SK-N-MC (cell line): Measurements from ENCODE around the gene PRR19.
"Not testable (repeated sequence)": the region's sequence is repeated elsewhere in the genome, so short reads cannot be mapped to it uniquely, and the experiment has no call there.

Source experiments
- DNase-seq: peaks from one replicate; pipeline ENCODE4 v3.0.0-alpha.2; 2011; ENCODE audit warnings: low read depth, low spot score
- H3K27ac ChIP-seq: fragments of 200-600 bp; sonication (generic); 2 replicates; pipeline ENCODE4 v1.5.1; 2016; ENCODE audit warnings: mixed run types
- H3K36me3 ChIP-seq: fragments of 200-600 bp; sonication (generic); 2 replicates; pipeline ENCODE4 v1.6.1; 2017; ENCODE audit warnings: antibody characterized with exemption, low read length, mixed read lengths; ENCODE audit not compliant: insufficient read depth
- H3K4me3 ChIP-seq: fragments of 200-600 bp; sonication (generic); 2 replicates; pipeline ENCODE4 v1.5.1; 2016
- H3K9ac ChIP-seq: fragments of 200-600 bp; sonication (generic); 2 replicates; pipeline ENCODE4 v1.8.0; 2017; ENCODE audit warnings: mixed run types, mixed read lengths; ENCODE audit not compliant: insufficient read length
- H3K9me3 ChIP-seq: fragments of 200-600 bp; sonication (generic); 2 replicates; pipeline ENCODE4 v1.6.1; 2017; ENCODE audit warnings: low read depth, mild to moderate bottlenecking, antibody characterized with exemption, low read length, moderate library complexity, mixed read lengths
- EZH2 ChIP-seq: fragments of 200-600 bp; sonication (generic); IDR thresholded peaks from one replicate; pipeline ENCODE4 v1.6.1; 2017; ENCODE audit warnings: antibody characterized with exemption
- FOXP2 ChIP-seq: optimal IDR thresholded peaks from 2 replicates; pipeline ENCODE3; 2011; ENCODE audit warnings: mild to moderate bottlenecking, moderate library complexity; ENCODE audit not compliant: insufficient read depth; ENCODE audit errors: extremely low read length, control extremely low read depth
- POLR2AphosphoS5 ChIP-seq: IDR thresholded peaks from 2 replicates; pipeline ENCODE4 v1.6.1; 2012; ENCODE audit warnings: mild to moderate bottlenecking, low read depth, low read length, borderline replicate concordance

The PRR19 gene

DNA sequence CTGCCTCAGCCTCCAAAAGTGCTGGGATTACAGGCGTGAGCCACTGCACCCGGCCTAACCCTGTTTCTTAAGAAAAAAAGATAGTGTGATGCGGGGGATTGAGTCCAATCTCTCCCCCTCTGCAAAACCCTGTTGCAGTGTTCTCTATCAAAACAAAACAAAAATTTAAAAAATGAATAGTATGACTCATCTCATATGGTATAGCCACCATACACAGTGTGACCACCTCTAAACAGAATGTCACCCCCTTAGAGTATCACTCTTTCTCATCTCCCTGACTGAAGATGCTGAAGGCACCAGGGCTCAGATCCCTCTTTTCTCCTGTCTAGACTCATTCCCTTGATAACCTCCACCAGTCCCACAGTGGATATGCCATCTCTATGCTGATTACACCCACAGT lies 40.2 kb upstream of the PRR19 start:
- TF ChIP-seq POLR2AphosphoS5 (no peak), EZH2 (no peak), FOXP2 (no peak)
- Histone ChIP-seq H3K4me3 (no peak overlapping the region), H3K9me3 (no peaks in the 10 kb centered on the region), H3K9ac (no peak overlapping the region), H3K27ac (no peak overlapping the region), H3K36me3 (no peaks in the 10 kb centered on the region)
- DNase-seq = no peak

DNA sequence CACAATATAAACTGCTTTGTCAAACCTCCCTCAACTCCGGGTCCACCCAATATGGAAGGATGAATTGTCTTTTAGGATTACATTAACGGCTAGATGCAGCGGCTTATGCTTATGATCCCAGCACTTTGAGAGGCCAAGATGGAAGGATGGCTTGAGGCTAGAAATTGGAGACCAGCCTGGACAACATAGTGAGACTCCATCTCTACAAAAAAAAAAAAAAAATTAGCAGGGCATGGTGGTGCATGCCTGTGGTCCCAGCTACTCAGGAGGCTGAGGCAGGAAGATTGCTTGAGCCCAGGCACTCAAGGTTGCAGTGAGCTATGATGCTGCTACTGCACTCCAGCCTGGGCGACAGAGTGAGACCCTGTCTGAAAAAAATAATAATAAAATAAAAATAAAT lies 35.8 kb upstream of the PRR19 start:
- H3K9ac ChIP-seq, H3K27ac ChIP-seq, DNase-seq, H3K36me3 ChIP-seq, H3K4me3 ChIP-seq, H3K9me3 ChIP-seq: not testable (repeated sequence)

DNA sequence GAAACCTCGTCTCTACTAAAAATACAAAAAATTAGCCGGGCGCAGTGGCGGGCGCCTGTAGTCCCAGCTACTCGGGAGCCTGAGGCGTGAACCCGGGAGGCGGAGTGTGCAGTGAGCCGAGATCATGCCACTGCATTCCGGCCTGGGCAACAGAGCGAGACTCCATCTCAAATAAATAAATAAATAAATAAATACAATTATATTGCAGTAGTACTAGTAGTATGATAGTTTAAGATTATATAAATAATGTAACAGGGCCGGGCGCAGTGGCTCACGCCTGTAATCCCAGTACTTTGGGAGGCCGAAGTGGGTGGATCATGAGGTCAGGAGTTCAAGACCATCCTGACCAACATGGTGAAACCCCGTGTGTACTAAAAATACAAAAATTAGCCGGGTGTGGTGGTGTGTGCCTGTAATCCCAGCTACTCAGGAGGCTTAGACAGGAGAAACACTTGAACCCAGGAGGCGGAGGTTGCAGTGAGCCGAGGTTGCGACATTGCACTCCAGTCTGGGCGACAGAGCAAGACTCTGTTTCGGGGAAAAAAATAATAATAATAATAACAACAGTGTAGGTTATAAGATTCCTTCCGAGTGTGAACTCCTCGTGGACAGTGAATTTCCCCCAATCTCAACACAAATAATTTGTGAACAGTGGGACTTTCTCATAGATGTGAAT lies 34.9 kb upstream of the PRR19 start:
- H3K36me3 ChIP-seq, H3K9me3 ChIP-seq, H3K27ac ChIP-seq, DNase-seq: not testable (repeated sequence)
- H3K4me3 ChIP-seq = peak overlapping the region; percentile 93
- peak overlapping the region; percentile 90 for H3K9ac ChIP-seq

DNA sequence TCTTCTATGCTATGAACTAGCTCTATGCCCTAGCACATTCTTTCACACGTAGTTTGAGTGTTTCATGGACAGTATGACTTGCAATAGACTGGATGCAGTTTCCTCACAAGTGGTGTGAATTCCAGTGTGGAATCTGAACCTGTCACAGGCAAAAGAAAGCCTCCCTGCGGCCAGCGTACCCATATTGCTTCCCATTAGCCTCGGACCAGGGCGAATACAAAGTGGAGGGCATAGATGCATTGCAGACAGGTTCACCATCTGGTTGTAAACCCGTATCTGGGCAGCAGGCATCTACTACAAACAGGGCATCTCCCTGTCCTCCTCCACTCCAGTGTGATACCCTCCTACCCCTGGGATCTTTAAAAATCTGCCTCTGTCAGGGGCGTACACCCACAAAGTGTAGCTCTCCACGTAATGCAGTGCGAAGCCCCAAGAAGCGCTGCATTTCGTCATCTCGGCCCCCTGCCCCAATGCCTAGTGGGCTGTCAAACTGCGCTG lies 34.2 kb upstream of the PRR19 start:
- peak overlapping the region; percentile 93 for H3K4me3 ChIP-seq
- DNase-seq = no peak
- TF ChIP-seq POLR2AphosphoS5 = no peak
- no peak for TF ChIP-seq EZH2
- no peak for TF ChIP-seq FOXP2
- no peaks in the 10 kb centered on the region for H3K9me3 ChIP-seq
- H3K9ac ChIP-seq = peak overlapping the region; percentile 90
- H3K36me3 ChIP-seq = no peaks in the 10 kb centered on the region; the same call in 1 of the 2 replicates
- H3K27ac ChIP-seq = peak overlapping the region; percentile 70

DNA sequence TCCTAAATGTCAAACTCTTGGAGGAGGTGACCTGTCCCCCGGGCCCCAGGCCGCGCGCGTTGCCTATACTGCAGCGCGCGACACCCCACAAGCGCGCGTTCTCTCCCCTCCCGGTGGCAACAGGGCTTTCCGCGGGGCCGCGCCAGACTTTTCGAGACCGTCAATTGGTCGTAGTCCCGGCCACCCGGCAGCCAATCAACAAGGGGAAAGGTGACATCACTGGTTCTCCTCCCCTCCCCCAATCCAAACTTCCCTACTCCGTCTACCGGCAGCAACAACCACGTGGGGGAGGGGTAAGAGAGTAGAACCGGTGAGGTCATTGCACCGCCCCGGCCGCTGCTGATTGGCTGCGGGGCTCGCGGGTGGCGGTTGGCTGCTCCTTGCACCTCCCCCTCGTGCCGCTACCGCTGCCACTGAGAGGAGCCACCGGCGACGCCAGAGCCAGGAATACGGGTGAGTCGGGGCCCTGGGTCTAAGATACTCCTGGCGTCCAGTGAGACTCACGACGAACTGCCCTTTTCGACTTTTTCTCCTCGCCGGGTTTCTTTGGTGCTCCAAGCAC lies 33.7 kb upstream of the PRR19 start:
- Histone ChIP-seq H3K9ac (peak overlapping the region; percentile 98), H3K27ac (peak overlapping the region; percentile 98), H3K36me3 (no peaks in the 10 kb centered on the region; the same call in 1 of the 2 replicates), H3K9me3 (no peaks in the 10 kb centered on the region), H3K4me3 (peak overlapping the region; percentile 93)
- peak; percentile 96 for DNase-seq
- peak; percentile 87 for TF ChIP-seq FOXP2
- no peak for TF ChIP-seq EZH2
- TF ChIP-seq POLR2AphosphoS5 = peak; percentile 41

DNA sequence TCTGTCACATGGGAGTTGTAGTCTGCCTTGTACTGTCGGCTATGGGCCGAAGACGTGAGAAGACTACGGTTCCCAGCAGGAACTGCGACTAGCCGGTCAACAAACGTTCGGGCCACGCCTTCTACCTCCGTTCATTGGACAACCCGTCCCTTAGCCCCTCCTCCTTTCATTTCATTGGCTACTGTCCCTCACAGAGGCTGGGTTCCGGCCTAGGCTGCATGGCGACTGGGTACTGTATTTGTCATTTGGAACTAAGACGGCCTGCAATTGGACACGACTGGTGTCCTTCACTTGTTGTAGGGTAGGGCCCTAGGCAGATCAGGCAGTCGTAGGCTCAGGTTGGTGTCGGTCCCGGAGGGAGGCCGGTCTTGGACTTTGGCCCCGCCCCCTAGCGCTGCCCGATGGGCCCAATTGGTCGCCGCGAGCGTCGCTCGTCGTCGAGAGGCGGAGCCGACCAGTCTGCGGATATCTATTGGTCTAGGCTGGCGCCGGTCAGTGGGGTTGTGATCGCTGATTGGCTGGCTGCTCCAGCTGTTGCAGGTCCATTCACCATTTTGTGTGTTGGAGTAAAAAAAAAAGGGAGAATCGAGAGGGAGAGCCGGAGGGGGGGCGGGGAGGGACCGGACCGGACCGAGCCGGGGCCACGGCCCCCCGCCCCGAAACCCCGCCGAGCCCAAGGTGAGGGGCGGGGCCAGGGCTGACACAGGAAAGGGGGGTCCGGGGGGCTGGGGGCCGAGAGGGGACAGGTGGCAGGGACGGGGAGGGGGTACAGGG lies 33.0 kb upstream of the PRR19 start, which contains the start of gene CIC:
Gene CIC (plus strand): TSS at position 549 of the 774 bp plus-strand sequence. CDS start 2,532 bp downstream, outside the sequence.
- Histone ChIP-seq H3K36me3 (no peaks in the 10 kb centered on the region; the same call in 1 of the 2 replicates), H3K9me3 (no peaks in the 10 kb centered on the region), H3K9ac (peak within 1 kb of the TSS; percentile 98), H3K27ac (peak within 1 kb of the TSS; percentile 98), H3K4me3 (peak within 1 kb of the TSS; percentile 93)
- DNase-seq = peak; percentile 100
- no peak for TF ChIP-seq FOXP2

DNA sequence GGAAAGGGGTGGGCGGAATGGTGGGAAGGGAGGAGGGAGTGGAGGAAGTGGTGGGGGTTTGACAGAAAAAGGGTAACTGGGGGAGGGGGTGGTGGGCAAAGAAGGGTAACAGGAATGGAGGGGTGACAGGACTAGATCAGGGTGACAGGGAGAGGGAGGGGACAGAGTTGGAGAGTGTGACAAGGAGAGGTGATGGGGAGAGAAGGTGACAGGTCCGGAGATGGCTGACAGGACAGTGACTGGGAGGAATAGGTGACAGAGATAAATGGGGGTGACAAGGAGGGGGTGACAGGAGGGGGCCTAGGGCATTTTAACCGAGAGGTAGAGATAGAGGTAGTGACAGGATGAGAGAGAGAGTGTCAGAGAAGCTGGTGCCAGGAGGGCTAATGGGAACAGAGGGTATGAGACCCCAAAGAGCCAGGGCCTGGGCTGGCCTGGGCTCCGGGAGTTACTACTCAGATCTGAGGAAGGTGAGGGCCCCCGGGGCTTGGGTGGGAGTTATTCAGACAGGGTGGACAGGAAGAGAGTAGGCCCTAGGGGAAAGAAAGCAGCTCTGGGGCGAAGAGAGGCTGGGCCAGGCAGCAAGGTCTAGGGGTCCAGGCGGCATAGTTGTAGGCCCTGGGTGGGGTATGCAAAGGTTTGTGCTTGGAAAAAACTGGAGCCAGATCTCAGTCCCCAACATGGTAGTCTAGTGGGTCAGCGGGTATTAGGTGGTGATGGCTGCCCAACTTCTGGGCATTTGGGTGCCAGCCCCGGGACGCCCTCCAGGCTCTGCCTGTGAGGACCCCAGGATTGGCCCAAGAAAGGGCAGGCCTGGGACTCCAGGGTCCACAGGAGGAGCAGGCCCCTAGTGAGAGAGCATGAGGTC lies 32.2 kb upstream of the PRR19 start:
- DNase-seq = no peak
- TF ChIP-seq POLR2AphosphoS5 (no peak), EZH2 (no peak), FOXP2 (no peak)
- H3K27ac ChIP-seq = peak overlapping the region; percentile 72

More for the DNA sequence above, 32.2 kb upstream of the PRR19 start:
- no peaks in the 10 kb centered on the region; the same call in 1 of the 2 replicates for H3K36me3 ChIP-seq
- H3K9me3 ChIP-seq = no peaks in the 10 kb centered on the region
- H3K4me3 ChIP-seq = peak overlapping the region; percentile 83
- H3K9ac ChIP-seq = peak overlapping the region; percentile 79
